Duodenal mucosa (tissue), 2 donors: Measurements from ENCODE around the gene C1QL1.

Experiments
- H3K27ac ChIP-seq: one replicate; pipeline ENCODE4 v1.7.0; 2013; ENCODE audit warnings: low read depth, low read length
- H3K27me3 ChIP-seq, 2 donors: one replicate each; pipeline ENCODE4 v1.7.0; 2013; ENCODE audit warnings: low read length in 2 of 2, control low read depth in 1 of 2; ENCODE audit not compliant: insufficient read depth in 2 of 2, control insufficient read depth in 1 of 2
- H3K36me3 ChIP-seq, 2 donors: one replicate each; pipeline ENCODE4 v1.7.0; 2013; ENCODE audit warnings: low read length in 2 of 2, control low read depth in 1 of 2; ENCODE audit not compliant: insufficient read depth in 2 of 2, control insufficient read depth in 1 of 2
- H3K4me1 ChIP-seq, 2 donors: one replicate each; pipeline ENCODE4 v1.7.0; 2013; ENCODE audit warnings: low read length in 2 of 2, control low read depth in 1 of 2; ENCODE audit not compliant: insufficient read depth in 2 of 2, control insufficient read depth in 1 of 2
- H3K4me3 ChIP-seq, 2 donors: one replicate each; pipeline ENCODE4 v1.7.0; 2013; ENCODE audit warnings: low read length in 2 of 2, low read depth in 1 of 2
- H3K9ac ChIP-seq, 2 donors: one replicate each; pipeline ENCODE4 v1.7.0; 2013; ENCODE audit warnings: low read length in 2 of 2, low read depth in 1 of 2
- H3K9me3 ChIP-seq, 2 donors: one replicate each; pipeline ENCODE4 v1.7.0; 2013; ENCODE audit warnings: low read length in 2 of 2, control low read depth in 1 of 2; ENCODE audit not compliant: control insufficient read depth in 1 of 2

Gene C1QL1

DNA sequence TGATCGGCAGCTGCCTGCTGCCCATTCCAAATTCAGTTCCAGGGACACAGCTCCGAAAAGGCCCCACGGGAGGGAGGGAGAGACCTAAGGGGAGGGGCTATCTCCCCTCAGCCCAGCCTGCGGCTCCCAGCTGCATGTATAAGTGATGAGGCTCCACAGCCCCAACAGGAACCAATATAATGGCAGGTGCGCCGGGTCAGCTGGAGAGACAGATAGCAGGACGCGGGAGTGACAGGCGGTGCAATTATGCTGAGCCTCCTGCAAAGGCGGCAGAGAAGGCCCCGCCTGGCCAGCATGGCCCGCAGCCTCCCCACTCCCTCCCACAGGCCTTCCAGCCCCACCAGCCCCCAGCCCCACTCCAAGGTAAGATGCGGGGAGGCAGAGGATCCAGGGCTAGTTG lies 8.1 kb upstream of the C1QL1 start:
- Histone ChIP-seq H3K4me3 (no peak overlapping the region), H3K9me3 (no peaks in the 10 kb centered on the region), H3K9ac (no peak overlapping the region), H3K27ac (no peak overlapping the region), H3K27me3 (peaks cover 23 to 39% of the 10 kb centered on the region in 2 donors), H3K36me3 (no peaks in the 10 kb centered on the region), H3K4me1 (peaks cover 11 to 23% of the 10 kb centered on the region in 2 donors)

DNA sequence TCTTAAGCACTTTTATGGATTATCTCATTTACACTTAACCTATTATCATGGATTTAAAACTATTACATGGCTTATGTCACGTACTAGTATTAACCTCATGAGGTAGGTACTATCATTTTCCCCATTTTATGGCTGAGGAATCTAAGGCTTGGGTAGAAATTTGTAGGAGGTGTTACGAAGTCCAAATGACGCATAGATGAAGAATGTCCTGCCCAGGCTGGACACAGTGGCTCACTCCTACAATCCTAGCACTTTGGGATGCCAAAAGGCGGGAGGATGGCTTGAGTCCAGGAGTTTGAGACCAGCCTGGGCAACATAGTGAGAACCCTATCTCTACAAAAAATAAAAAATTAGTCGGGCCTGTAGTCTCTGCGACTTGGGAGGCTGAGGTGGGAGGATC lies 4.8 kb upstream of the C1QL1 start:
- Histone ChIP-seq H3K9me3 (no peaks in the 10 kb centered on the region), H3K36me3 (no peaks in the 10 kb centered on the region), H3K9ac (no peak overlapping the region), H3K27ac (no peak overlapping the region), H3K4me3 (no peak overlapping the region), H3K27me3 (peaks cover 39 to 57% of the 10 kb centered on the region in 2 donors), H3K4me1 (peaks cover 15% of the 10 kb centered on the region in 2 donors)

DNA sequence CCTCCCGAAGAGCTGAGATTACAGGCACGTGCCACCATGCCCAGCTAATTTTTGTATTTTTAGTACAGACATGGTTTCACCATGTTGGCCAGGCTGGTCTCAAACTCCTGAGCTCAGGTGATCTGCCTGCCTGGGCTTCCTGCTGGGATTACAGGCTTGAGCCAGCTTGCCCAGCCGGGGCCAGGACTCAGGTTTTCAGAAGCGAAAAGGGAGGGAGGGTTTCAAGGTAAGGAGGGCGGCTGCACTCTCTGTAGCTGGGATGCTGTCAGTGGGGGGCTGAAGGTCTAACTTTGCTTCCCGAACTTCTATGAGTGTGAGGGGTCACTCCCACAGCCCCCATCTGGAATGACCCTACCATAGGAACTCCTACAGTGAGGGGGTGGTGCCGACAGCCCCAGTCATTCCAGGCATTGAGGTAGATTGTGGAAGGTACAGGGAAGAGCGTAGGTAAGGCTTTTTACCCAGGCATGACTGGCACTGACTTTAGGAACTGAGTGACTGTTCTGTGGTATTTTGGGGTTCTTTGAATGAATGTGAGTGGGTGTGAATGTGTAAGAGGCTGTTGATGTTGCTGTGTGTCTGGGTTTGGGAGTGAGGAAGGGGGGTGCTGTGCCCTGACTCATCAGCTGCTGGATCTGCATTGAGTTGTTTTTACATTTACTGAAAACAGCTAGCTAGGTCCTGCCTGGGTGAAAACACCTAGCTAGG lies 3.8 kb upstream of the C1QL1 start:
- H3K27me3 ChIP-seq = peaks cover 38 to 59% of the 10 kb centered on the region in 2 donors
- no peak overlapping the region for H3K27ac ChIP-seq
- H3K9me3 ChIP-seq = no peaks in the 10 kb centered on the region
- H3K4me1 ChIP-seq = peaks cover 7 to 21% of the 10 kb centered on the region in 2 donors
- no peak overlapping the region for H3K9ac ChIP-seq
- H3K4me3 ChIP-seq = no peak overlapping the region
- no peaks in the 10 kb centered on the region for H3K36me3 ChIP-seq

DNA sequence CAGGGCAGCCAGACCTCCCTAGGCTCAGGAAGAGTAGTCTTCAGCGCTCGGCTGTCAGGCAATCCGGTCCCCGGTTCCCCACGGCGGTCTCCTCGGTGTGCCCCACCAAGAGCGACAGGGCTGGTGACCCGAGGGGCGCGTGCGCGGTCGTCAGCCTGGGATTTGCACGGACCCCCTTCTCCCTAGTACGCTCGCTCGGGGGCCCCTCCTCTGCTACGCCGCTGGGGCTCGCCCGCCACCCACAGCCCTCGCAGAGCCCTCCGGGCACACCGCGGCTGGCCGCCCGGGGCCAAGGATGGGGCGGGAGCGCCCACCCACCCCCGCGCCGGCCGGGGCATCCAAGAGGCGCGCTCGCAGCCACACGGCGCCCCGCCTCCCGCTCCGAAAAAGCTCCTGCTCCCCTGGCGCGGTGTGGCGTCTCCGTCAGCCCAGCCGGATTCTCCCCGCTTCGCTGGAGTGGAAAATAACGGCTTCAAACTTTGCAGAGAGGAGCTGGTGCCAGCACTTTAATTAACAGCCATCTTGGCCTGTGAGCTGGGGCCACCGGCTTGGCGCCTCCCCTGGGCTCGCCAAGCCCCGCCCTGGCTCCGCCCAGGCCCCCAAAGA lies 2.1 kb upstream of the C1QL1 start:
- Histone ChIP-seq H3K9ac (no peak overlapping the region), H3K9me3 (no peaks in the 10 kb centered on the region), H3K4me1 (peaks cover 7 to 21% of the 10 kb centered on the region in 2 donors), H3K27ac (no peak overlapping the region), H3K4me3 (peak overlapping the region; percentile 30 to 37), H3K36me3 (no peaks in the 10 kb centered on the region), H3K27me3 (peaks cover 54 to 66% of the 10 kb centered on the region in 2 donors)

DNA sequence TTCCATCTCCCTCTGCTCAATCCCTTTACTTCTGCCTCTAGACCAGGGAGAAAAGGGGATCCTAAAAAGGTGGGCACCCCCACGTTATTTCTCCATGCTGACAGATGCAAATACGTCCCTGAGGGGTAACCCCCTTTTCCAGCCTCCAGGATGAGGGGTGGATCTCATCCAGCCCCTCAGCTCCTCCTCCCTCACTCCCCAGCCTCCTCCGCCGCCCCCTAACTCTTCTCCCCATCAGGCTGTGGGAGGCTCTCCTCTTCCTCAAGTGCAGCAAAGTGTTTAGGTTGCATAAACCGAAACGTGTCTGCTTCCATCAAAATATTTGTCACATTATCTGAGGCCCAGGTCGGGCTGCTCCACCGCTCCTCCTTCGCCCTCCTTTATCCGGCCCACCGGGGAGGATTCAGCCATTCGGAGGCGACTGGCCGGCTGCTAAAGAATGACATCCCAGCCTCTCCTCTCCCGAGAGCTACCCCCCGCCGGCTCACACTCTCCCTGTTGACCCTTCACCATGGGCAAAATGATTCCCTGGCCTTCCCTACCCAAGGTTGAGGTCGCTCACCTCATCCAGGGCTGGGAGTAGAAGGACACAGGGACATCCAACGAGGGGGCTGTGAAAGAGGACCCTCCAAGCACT lies 1.2 kb upstream of the C1QL1 start:
- H3K27ac ChIP-seq = no peak overlapping the region
- H3K9ac ChIP-seq = no peak overlapping the region
- H3K4me1 ChIP-seq = peaks cover 7 to 21% of the 10 kb centered on the region in 2 donors
- no peaks in the 10 kb centered on the region for H3K9me3 ChIP-seq
- H3K4me3 ChIP-seq = peak overlapping the region in 1 of 2 donors; percentile 73
- H3K27me3 ChIP-seq = peaks cover 57 to 64% of the 10 kb centered on the region in 2 donors
- no peaks in the 10 kb centered on the region for H3K36me3 ChIP-seq

DNA sequence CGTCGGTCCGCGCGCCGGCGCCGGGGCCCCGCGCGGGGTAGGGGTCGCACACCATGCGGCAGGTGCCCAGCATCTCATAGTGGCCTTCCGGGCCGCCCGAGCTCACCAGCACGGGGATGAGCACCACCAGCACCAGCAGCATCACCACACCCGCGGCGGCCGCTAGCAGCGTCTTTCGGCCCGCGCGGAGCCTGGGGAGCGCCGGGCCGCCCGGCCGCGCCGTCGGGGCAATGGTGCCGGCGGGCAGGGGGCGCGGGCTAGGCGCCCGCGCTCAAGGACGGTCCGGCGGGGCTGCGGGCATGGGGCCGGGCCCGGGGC lies 237 bp downstream of the C1QL1 start:
- H3K4me3 ChIP-seq = no peak overlapping the region
- no peak overlapping the region for H3K9ac ChIP-seq
- H3K36me3 ChIP-seq = no peaks in the 10 kb centered on the region
- peaks cover 7 to 21% of the 10 kb centered on the region in 2 donors for H3K4me1 ChIP-seq
- H3K9me3 ChIP-seq = no peaks in the 10 kb centered on the region
- H3K27ac ChIP-seq = no peak overlapping the region
- peaks cover 65 to 68% of the 10 kb centered on the region in 2 donors for H3K27me3 ChIP-seq

DNA sequence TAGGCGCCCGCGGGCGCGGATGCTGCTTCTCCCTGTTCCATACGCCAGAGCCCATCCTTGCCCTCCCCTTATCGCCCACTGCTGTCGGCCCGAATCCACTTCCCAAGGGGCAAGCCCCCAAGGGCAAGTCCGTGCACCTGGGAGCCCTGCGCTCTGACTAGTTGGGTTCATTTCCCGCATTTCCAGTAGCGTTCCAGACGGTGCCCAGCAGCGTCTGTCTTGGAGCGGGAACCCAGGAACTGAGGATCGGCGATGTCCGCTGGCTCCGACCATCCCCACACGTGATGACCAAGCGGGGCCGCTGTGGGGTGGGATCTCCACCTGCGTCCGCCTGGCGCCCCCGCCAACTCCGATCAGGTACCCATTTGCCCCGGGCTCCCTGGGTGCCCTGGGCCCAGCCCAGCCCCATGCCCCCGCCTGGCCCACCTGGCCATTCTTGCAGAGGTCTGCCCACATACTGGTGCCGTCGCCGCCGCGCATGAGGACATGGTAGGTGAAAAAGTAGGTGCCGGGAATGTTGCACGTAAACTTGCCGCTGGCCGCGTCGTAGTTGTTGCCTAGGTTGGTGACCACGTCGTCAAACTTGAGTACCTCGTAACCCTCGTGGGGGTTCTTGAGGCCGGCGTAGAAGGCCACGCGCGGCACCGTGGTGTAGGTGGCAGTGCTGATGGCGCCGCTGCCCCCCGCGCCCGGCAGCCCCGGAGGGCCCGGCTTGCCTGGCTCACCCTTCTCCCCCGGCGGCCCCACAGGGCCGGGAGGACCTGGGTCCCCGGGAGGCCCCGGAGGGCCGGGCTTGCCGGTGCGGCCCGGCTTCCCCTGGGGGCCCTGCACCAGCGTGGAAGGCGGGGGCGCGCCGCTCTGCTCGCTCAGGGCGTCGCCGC lies 837 bp downstream of the C1QL1 start:
- peaks cover 66 to 67% of the 10 kb centered on the region in 2 donors for H3K27me3 ChIP-seq
- no peak overlapping the region for H3K9ac ChIP-seq
- H3K27ac ChIP-seq = no peak overlapping the region

DNA sequence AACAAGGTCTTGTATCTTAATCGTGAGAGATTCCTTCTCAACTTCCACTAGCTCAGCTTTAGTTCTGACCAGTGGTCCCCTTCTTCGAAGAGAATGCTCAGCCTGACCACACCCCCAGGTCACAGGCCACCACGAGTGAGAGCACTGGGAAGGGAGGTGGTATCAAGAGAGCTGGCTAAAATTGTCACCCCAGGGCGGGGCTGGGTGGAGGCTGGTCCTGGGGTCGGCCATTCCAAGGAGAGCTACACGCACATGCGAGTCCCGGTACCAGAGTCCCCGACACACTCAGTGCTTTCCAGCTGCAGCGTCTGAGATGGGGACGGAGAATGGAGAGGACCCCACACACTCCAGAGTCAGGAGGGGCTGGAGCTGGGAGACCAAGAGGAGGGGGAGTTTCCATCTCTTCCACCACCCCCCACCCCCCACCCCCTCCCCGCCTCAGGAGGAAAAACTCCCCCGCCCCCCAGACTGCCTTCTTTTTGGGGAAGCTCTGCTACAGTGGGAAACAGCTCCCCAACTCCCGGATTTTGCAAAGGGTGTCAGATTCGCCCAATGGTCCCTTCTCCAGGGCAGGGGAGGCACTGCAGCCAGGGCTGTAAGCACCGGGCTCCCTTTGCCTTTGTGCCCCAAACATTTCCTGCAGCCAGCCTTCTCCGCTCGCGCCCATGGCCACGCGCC lies 1.6 kb downstream of the C1QL1 start:
- no peak overlapping the region for H3K27ac ChIP-seq
- H3K27me3 ChIP-seq = peaks cover 62 to 64% of the 10 kb centered on the region in 2 donors
- H3K9me3 ChIP-seq = no peaks in the 10 kb centered on the region
- peaks cover 7 to 21% of the 10 kb centered on the region in 2 donors for H3K4me1 ChIP-seq
- no peaks in the 10 kb centered on the region for H3K36me3 ChIP-seq
- H3K4me3 ChIP-seq = no peak overlapping the region
- no peak overlapping the region for H3K9ac ChIP-seq

More for the DNA sequence above, 837 bp downstream of the C1QL1 start:
- Histone ChIP-seq H3K9me3 (no peaks in the 10 kb centered on the region), H3K4me1 (peaks cover 7 to 21% of the 10 kb centered on the region in 2 donors), H3K36me3 (no peaks in the 10 kb centered on the region), H3K4me3 (no peak overlapping the region)

DNA sequence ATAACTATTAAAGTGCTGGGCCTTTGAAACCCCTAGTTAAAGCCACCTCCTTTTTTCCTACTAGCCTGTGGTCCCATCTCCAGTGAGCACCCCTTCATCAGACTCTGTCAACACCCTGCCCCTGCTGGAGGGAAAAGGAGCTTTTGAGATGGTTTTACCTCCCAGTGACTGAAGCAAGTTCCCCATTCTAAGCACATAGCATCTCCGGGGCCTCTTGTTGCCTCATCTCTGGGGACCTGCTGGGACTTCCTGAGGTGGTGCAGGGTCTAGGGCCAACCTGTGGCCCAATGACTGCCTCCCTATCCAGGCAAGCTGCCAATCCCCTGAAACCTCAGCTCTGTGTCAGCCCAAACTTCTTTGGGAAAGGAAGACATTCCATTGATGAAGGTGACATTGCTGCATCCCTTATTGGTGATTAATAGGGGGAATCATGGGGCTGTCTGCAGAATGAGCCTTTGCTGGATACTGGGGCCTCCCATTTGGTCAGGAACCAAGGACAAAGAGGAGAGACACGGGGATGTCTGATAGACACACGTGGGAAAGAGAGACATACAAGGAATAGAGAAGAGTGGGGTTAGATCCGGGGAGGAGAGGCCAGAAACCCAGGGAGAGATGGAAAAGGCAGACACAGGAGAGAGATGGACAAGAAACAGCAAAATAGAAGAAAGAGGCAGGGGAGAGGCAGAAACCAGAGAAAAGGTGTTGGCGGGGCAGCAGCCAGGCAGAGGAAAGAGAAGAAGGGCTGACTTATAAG lies 2.4 kb downstream of the C1QL1 start:
- H3K36me3 ChIP-seq = no peaks in the 10 kb centered on the region
- no peaks in the 10 kb centered on the region for H3K9me3 ChIP-seq
- peaks cover 7 to 21% of the 10 kb centered on the region in 2 donors for H3K4me1 ChIP-seq
- H3K9ac ChIP-seq = no peak overlapping the region
- peaks cover 62 to 64% of the 10 kb centered on the region in 2 donors for H3K27me3 ChIP-seq
- no peak overlapping the region for H3K4me3 ChIP-seq
- no peak overlapping the region for H3K27ac ChIP-seq
